ENCODE measurements around the gene MLX. TPM values are rescaled to one million over a fixed set of nuclear protein-coding genes. Genes with fewer than 3 reads are reported as not detected.

MLX gene
- total and polyA plus RNA-seq, 11 donors, result 48.1 to 76.2 (median 57.9) TPM

- Histone ChIP-seq H3K27ac (peak within 1 kb of the TSS; percentile 28 to 97 (median 86)), H3K27me3 (no peaks in the 10 kb centered on the region), H3K36me3 (peaks cover 0 to 28% (median 21%) of the 10 kb centered on the region in 9 donors), H3K4me3 (peak within 1 kb of the TSS; percentile 26 to 81 (median 72)), H3K4me1 (peaks cover 9 to 37% (median 22%) of the 10 kb centered on the region in 12 donors), H3K9me3 (no peaks in the 10 kb centered on the region)
- DNase-seq, result peak; percentile 97 to 99 (median 98)
- ATAC-seq, result peak; percentile 83 to 95 (median 90)
- 0 to 4% (median 1%) methylated on average over 5 to 40 of the region's 40 CpGs for WGBS, 4 donors
- intact Hi-C loops (cut with DNase I), result no loop called here
- TF ChIP-seq CTCF (IDR thresholded peaks at IDR 0.05) (peak in 1 of 12 donors; percentile 9), POLR2A (IDR thresholded peaks at IDR 0.05) (peak in 1 of 2 donors; percentile 72)
These were observed 30.9 kb upstream of the MLX start, which contains the start of gene NAGLU for GRCh38 chr17:42536048-42536371. TSS of gene NAGLU (plus strand) at chr17:42536241. CDS start at chr17:42536273, 32 bp downstream.

DNA sequence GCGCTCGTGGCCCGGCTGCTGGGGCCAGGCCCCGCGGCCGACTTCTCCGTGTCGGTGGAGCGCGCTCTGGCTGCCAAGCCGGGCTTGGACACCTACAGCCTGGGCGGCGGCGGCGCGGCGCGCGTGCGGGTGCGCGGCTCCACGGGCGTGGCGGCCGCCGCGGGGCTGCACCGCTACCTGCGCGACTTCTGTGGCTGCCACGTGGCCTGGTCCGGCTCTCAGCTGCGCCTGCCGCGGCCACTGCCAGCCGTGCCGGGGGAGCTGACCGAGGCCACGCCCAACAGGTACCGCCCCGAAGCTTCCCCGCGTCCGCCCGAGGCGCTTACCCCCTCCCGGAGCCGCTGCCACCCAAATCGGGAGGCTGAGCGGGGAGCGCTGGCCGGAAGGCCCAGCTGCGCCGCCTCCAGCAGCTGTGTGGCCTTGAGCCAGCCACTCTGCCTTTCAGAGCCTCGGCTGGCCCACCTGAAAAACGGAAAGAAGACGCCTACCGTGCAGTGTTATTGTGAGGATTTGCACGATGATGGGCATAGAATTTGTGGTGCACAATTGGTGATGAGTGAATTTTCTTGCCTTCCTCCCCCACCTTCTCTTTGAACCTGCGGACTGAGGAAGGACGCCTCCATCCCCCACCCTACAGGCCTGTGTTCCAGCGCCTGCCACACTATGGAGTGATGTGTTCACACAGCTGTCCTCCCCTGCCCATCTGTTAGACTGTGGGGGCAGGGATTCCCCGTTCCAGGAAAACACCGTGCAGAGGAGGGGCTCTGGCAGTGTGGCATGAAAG is 30.3 kb upstream of the MLX start:
- TF ChIP-seq POLR2A (IDR thresholded peaks at IDR 0.05), result no peak
- TF ChIP-seq CTCF (IDR thresholded peaks at IDR 0.05), result peak in 3 of 12 donors; percentile 14 to 20 (median 20)
- Histone ChIP-seq H3K4me1 (peaks cover 9 to 34% (median 20%) of the 10 kb centered on the region in 12 donors), H3K4me3 (peak overlapping the region; percentile 26 to 81 (median 72)), H3K27ac (peak overlapping the region; percentile 28 to 97 (median 86)), H3K27me3 (no peaks in the 10 kb centered on the region), H3K36me3 (peaks cover 0 to 34% (median 27%) of the 10 kb centered on the region in 9 donors), H3K9me3 (no peaks in the 10 kb centered on the region)
- peak; percentile 38 to 80 (median 69) for ATAC-seq
- WGBS, 4 donors, result 1 to 2% (median 1%) methylated on average over 18 to 65 of the region's 65 CpGs
- peak; percentile 81 to 94 (median 90) for DNase-seq
- intact Hi-C loops (cut with DNase I), result no loop called here

DNA sequence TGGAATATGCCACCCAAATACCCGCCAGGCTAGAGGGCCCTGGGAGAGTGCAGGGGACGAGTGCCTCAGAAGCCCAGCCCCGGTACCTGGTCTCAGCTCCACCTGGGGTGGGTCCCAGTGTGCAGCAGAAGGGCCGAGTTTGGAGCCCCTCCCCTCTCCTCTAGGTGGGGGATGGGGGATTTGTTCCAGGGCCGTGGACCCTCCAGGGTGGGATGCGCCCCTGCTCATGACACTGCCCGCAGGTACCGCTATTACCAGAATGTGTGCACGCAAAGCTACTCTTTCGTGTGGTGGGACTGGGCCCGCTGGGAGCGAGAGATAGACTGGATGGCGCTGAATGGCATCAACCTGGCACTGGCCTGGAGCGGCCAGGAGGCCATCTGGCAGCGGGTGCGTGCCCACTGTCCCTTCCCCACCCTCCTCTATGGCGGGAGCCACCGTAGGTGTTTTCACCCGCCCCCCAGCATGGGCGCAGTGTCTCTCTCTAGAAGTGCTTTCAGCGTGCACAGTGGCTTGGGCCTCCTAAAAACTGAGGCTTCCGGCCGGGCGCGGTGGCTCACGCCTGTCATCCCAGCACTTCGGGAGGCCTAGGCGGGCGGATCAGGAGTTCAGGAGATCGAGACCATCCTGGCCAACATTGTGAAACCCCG is 29.6 kb upstream of the MLX start:
- DNase-seq (peak in 1 of 5 donors; percentile 26), ATAC-seq (peak in 2 of 4 donors; percentile 1 to 2)

More for the DNA sequence above, 29.6 kb upstream of the MLX start:
- TF ChIP-seq CTCF (IDR thresholded peaks at IDR 0.05), result no peak
- TF ChIP-seq POLR2A (IDR thresholded peaks at IDR 0.05), result no peak
- 85 to 91% (median 88%) methylated on average over 24 to 31 of the region's 31 CpGs for WGBS, 4 donors
- intact Hi-C loops (cut with DNase I), result no loop called here
- peak overlapping the region in 11 of 12 donors; percentile 75 to 97 (median 87) for H3K27ac ChIP-seq
- peaks cover 0 to 41% (median 31%) of the 10 kb centered on the region in 9 donors for H3K36me3 ChIP-seq
- H3K4me3 ChIP-seq, result peak overlapping the region in 11 of 12 donors; percentile 57 to 81 (median 72)
- H3K27me3 ChIP-seq, result no peaks in the 10 kb centered on the region
- H3K4me1 ChIP-seq, result peaks cover 9 to 29% (median 17%) of the 10 kb centered on the region in 12 donors
- H3K9me3 ChIP-seq, result no peaks in the 10 kb centered on the region

All from heart left ventricle (tissue), 16 donors.